ENCODE results near the gene MCUB. TPM values are rescaled to one million over a fixed set of nuclear protein-coding genes. Genes with fewer than 3 reads are reported as not detected.
"Not testable (repeated sequence)": the region's sequence is repeated elsewhere in the genome, so short reads cannot be mapped to it uniquely, and the experiment has no call there.

MCUB gene
- total and polyA plus RNA-seq, 9 donors: 7.4 to 10.8 (median 9.2) TPM

GRCh38 chr4:109596420-109597085, 36.5 kb downstream of the MCUB start:
- not testable (repeated sequence) for H3K36me3 ChIP-seq (ENCODE audit: control insufficient read depth, insufficient read depth, low read length); H3K4me1 ChIP-seq (ENCODE audit: control insufficient read depth, insufficient read depth, low read length); DNase-seq; H3K27ac ChIP-seq (ENCODE audit: low read length); H3K27me3 ChIP-seq (ENCODE audit: control insufficient read depth, insufficient read depth, low read length); H3K4me3 ChIP-seq (ENCODE audit: low read length); H3K9me3 ChIP-seq (replicated peaks; ENCODE audit: control insufficient read depth, low read depth, low read length)
- WGBS (ENCODE audit: insufficient coverage): no CpG with 5 or more reads among the region's 7 CpGs

DNA sequence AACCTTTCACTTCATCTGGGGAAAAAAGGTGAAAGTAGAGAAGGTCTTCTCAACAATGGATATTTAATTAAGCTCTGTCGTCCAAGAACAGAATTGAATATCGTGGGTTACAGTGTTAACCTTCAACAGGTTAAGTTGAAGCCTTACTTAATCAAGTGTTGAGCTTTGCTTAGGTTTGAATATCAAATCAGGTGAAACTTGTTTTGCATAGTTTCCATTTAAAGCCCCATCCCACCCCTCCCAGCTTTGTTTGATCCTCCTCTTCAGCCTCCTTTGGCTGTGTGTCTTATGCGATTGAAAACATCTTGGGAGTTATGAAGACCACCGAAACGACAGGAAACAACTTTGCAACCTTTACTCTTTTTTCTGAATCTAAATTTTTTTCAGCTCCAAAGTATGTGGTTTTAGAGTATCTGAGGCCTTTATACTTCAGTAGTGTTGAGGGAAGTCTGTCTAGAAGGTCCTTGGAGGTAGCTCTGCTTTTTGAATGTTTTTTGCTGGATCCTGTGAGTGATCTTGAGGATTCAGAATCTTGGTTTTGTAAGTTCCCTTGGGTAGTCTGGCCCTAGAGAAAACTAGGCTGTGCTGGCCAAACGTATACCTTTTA, 39.1 kb downstream of the MCUB start:
- H3K4me1 ChIP-seq (ENCODE audit: control insufficient read depth, insufficient read depth, low read length): no peaks in the 10 kb centered on the region
- H3K9me3 ChIP-seq (replicated peaks; ENCODE audit: control insufficient read depth, low read depth, low read length): peaks cover 6% of the 10 kb centered on the region
- DNase-seq: no peak
- H3K4me3 ChIP-seq (ENCODE audit: low read length): no peak overlapping the region
- no peaks in the 10 kb centered on the region for H3K27me3 ChIP-seq (ENCODE audit: control insufficient read depth, insufficient read depth, low read length)
- no CpG with 5 or more reads among the region's 6 CpGs for WGBS (ENCODE audit: insufficient coverage)
- H3K27ac ChIP-seq (ENCODE audit: low read length): no peak overlapping the region
- no peaks in the 10 kb centered on the region for H3K36me3 ChIP-seq (ENCODE audit: control insufficient read depth, insufficient read depth, low read length)

- Histone ChIP-seq H3K4me1 (ENCODE audit: control insufficient read depth, insufficient read depth, low read length) (no peaks in the 10 kb centered on the region), H3K9me3 (replicated peaks; ENCODE audit: control insufficient read depth, low read depth, low read length) (peaks cover 6% of the 10 kb centered on the region), H3K4me3 (ENCODE audit: low read length) (no peak overlapping the region), H3K36me3 (ENCODE audit: control insufficient read depth, insufficient read depth, low read length) (no peaks in the 10 kb centered on the region), H3K27me3 (ENCODE audit: control insufficient read depth, insufficient read depth, low read length) (no peaks in the 10 kb centered on the region), H3K27ac (ENCODE audit: low read length) (no peak overlapping the region)
- no CpG with 5 or more reads among the region's 3 CpGs for WGBS (ENCODE audit: insufficient coverage)
- DNase-seq: no peak
Observed at GRCh38 chr4:109600431-109600830, 40.4 kb downstream of the MCUB start.

DNA sequence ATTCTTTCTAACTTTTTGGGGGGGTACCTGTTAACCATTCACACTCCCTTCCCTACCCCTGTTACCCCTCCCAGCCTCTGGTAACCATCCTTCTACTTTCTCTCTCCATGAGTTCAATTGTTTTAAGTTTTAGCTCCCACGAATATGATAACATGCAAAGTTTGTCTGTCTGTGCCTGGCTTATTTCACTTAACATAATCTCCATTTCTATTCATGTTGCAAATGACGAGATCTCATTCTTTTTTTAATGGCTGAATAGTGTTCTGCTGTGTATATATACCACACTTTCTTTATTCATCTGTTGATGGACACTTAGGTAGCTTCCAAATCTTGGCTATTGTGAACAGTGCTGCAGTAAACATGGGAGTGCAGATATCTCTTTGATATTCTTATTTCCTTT, 41.3 kb downstream of the MCUB start:
- WGBS (ENCODE audit: insufficient coverage): 80% methylated on average over 1 of the region's 2 CpGs

DNA sequence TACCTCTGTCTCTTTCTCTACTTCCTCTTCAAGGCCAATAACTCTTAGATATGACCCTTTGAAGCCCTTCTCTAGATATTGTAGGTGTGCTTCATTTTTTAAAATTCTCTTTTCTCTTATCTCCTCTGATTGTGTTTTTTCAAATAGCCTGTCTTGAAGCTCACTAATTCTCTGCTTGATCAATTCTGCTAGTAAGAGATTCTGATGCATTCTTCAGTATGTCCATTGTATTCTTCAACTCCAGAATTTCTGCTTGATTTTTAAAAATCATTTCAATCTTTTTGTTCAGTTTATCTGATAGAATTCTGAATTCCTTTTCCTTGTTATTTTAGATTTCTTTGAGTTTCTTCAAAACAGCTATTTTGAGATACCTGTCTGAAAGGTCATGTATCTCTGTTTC, 47.9 kb downstream of the MCUB start:
- Histone ChIP-seq H3K4me3 (ENCODE audit: low read length) (no peak overlapping the region), H3K36me3 (ENCODE audit: control insufficient read depth, insufficient read depth, low read length) (no peaks in the 10 kb centered on the region), H3K27me3 (ENCODE audit: control insufficient read depth, insufficient read depth, low read length) (no peaks in the 10 kb centered on the region), H3K27ac (ENCODE audit: low read length) (no peak overlapping the region), H3K9me3 (replicated peaks; ENCODE audit: control insufficient read depth, low read depth, low read length) (peaks cover 9% of the 10 kb centered on the region), H3K4me1 (ENCODE audit: control insufficient read depth, insufficient read depth, low read length) (no peaks in the 10 kb centered on the region)
- no peak for DNase-seq

More for the DNA sequence above, 41.3 kb downstream of the MCUB start:
- no peak overlapping the region for H3K4me3 ChIP-seq (ENCODE audit: low read length)
- H3K27me3 ChIP-seq (ENCODE audit: control insufficient read depth, insufficient read depth, low read length): no peaks in the 10 kb centered on the region
- DNase-seq: no peak
- no peaks in the 10 kb centered on the region for H3K4me1 ChIP-seq (ENCODE audit: control insufficient read depth, insufficient read depth, low read length)
- no peaks in the 10 kb centered on the region for H3K36me3 ChIP-seq (ENCODE audit: control insufficient read depth, insufficient read depth, low read length)
- H3K9me3 ChIP-seq (replicated peaks; ENCODE audit: control insufficient read depth, low read depth, low read length): peaks cover 6% of the 10 kb centered on the region
- no peak overlapping the region for H3K27ac ChIP-seq (ENCODE audit: low read length)

GRCh38 chr4:109608879-109609278, 48.8 kb downstream of the MCUB start:
- H3K4me3 ChIP-seq (ENCODE audit: low read length): no peak overlapping the region
- peaks cover 6% of the 10 kb centered on the region for H3K9me3 ChIP-seq (replicated peaks; ENCODE audit: control insufficient read depth, low read depth, low read length)
- 71% methylated on average over 1 of the region's 1 CpG for WGBS (ENCODE audit: insufficient coverage)
- no peaks in the 10 kb centered on the region for H3K4me1 ChIP-seq (ENCODE audit: control insufficient read depth, insufficient read depth, low read length)
- no peak for DNase-seq
- no peak overlapping the region for H3K27ac ChIP-seq (ENCODE audit: low read length)
- no peaks in the 10 kb centered on the region for H3K27me3 ChIP-seq (ENCODE audit: control insufficient read depth, insufficient read depth, low read length)
- no peaks in the 10 kb centered on the region for H3K36me3 ChIP-seq (ENCODE audit: control insufficient read depth, insufficient read depth, low read length)

DNA sequence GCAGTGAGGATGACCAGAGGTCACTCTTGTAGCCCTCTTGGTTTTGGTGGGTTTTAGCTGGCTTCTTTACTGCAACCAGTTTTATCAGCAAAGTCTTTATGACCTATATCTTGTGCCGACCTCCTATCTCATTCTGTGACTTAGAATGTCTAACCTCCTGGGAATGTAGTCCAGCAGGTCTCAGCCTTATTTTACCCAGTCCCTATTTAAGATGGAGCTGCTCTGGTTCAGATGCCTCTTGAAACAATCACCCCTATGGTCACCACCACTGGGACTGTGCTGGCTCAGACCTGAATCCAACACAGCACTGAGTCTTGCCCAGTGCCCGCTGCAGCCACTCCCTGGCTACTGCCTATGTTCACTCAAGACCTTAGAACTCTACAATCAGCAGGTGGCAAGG, 49.4 kb downstream of the MCUB start:
- no peak overlapping the region for H3K4me3 ChIP-seq (ENCODE audit: low read length)

GRCh38 chr4:109610489-109610888, 50.4 kb downstream of the MCUB start:
- no peak for DNase-seq
- WGBS (ENCODE audit: insufficient coverage): 60% methylated on average over 1 of the region's 5 CpGs
- peaks cover 6% of the 10 kb centered on the region for H3K9me3 ChIP-seq (replicated peaks; ENCODE audit: control insufficient read depth, low read depth, low read length)

More for the DNA sequence above, 49.4 kb downstream of the MCUB start:
- no peaks in the 10 kb centered on the region for H3K4me1 ChIP-seq (ENCODE audit: control insufficient read depth, insufficient read depth, low read length)
- no peaks in the 10 kb centered on the region for H3K36me3 ChIP-seq (ENCODE audit: control insufficient read depth, insufficient read depth, low read length)
- DNase-seq: no peak
- H3K27me3 ChIP-seq (ENCODE audit: control insufficient read depth, insufficient read depth, low read length): no peaks in the 10 kb centered on the region
- WGBS (ENCODE audit: insufficient coverage): 44% methylated on average over 2 of the region's 2 CpGs
- peaks cover 6% of the 10 kb centered on the region for H3K9me3 ChIP-seq (replicated peaks; ENCODE audit: control insufficient read depth, low read depth, low read length)
- no peak overlapping the region for H3K27ac ChIP-seq (ENCODE audit: low read length)

DNA sequence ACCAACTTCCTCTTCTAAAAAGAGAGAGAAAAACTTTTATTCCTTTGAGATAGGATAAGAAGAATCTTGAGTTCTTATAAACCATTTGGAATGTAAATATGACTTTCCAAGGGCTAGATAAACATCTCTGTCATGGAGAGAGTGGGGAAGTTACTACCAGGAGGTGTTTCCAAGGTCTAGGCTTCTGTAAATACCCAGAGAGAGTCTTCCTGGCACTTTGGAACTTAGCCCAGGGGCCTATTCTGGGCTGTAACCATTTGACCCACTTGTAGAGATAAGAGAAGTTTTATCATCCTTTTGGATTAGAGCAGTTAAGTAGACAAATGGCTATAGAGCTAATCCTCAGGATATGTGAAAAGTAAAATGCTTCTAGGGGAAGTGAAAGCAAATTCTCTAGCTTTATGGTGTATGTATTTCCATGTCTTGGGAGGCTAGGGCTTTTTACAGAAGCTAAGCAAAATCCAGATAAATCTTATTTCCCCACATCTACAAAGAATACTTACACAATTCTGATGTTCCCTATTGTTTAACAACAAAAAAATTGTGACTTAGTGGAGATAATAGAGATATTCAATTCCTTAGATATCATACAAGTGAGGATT, 51.1 kb downstream of the MCUB start:
- Histone ChIP-seq H3K27ac (ENCODE audit: low read length) (no peak overlapping the region), H3K4me1 (ENCODE audit: control insufficient read depth, insufficient read depth, low read length) (no peaks in the 10 kb centered on the region)

More at GRCh38 chr4:109610489-109610888, 50.4 kb downstream of the MCUB start:
- H3K27ac ChIP-seq (ENCODE audit: low read length): no peak overlapping the region
- no peaks in the 10 kb centered on the region for H3K4me1 ChIP-seq (ENCODE audit: control insufficient read depth, insufficient read depth, low read length)
- no peaks in the 10 kb centered on the region for H3K27me3 ChIP-seq (ENCODE audit: control insufficient read depth, insufficient read depth, low read length)
- H3K4me3 ChIP-seq (ENCODE audit: low read length): no peak overlapping the region
- H3K36me3 ChIP-seq (ENCODE audit: control insufficient read depth, insufficient read depth, low read length): no peaks in the 10 kb centered on the region

GRCh38 chr4:109614015-109614414, 54.0 kb downstream of the MCUB start:
- H3K4me1 ChIP-seq (ENCODE audit: control insufficient read depth, insufficient read depth, low read length): no peaks in the 10 kb centered on the region
- no peak overlapping the region for H3K27ac ChIP-seq (ENCODE audit: low read length)
- no CpG with 5 or more reads among the region's 1 CpG for WGBS (ENCODE audit: insufficient coverage)
- DNase-seq: no peak
- peaks cover 6% of the 10 kb centered on the region for H3K9me3 ChIP-seq (replicated peaks; ENCODE audit: control insufficient read depth, low read depth, low read length)
- H3K4me3 ChIP-seq (ENCODE audit: low read length): no peak overlapping the region
- no peaks in the 10 kb centered on the region for H3K36me3 ChIP-seq (ENCODE audit: control insufficient read depth, insufficient read depth, low read length)
- H3K27me3 ChIP-seq (ENCODE audit: control insufficient read depth, insufficient read depth, low read length): no peaks in the 10 kb centered on the region

More for the DNA sequence above, 51.1 kb downstream of the MCUB start:
- peaks cover 6% of the 10 kb centered on the region for H3K9me3 ChIP-seq (replicated peaks; ENCODE audit: control insufficient read depth, low read depth, low read length)
- H3K4me3 ChIP-seq (ENCODE audit: low read length): no peak overlapping the region
- H3K27me3 ChIP-seq (ENCODE audit: control insufficient read depth, insufficient read depth, low read length): no peaks in the 10 kb centered on the region
- DNase-seq: no peak
- no peaks in the 10 kb centered on the region for H3K36me3 ChIP-seq (ENCODE audit: control insufficient read depth, insufficient read depth, low read length)

All from muscle of leg (tissue), 11 donors.